Amniotic stem cell (primary cell): ENCODE data around the gene MRPL28.
A peak's percentile ranks its signal among the peaks of the same experiment; 100 is the strongest.
"Not testable (repeated sequence)": the region's sequence is repeated elsewhere in the genome, so short reads cannot be mapped to it uniquely, and the experiment has no call there.

Experiments used
- DNase-seq: peaks from one replicate; lab custom pipeline; 2025; lab: John Stamatoyannopoulos, UW

MRPL28 gene

GRCh38 chr16:370443-370842, at the start of gene MRPL28:
TSS of gene MRPL28 (minus strand) at chr16:370538. CDS start at chr16:370218, 320 bp downstream.
- DNase-seq, result peak; percentile 83

DNA sequence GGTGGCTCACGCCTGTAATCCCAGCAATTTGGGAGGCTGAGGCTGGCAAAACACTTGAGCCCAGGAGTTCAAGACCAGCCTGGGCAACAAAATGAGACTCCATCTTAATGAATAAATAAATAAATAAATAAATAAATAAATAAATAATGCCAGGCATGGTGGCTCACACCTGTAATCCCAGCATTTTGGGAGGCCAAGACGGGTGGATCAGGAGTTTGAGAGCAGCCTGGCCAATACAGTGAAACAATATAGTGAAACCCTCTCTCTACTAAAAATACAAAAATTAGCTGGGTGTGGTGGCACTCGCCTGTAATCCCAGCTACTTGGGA, 44.8 kb upstream of the MRPL28 start:
- DNase-seq, result not testable (repeated sequence)

DNA sequence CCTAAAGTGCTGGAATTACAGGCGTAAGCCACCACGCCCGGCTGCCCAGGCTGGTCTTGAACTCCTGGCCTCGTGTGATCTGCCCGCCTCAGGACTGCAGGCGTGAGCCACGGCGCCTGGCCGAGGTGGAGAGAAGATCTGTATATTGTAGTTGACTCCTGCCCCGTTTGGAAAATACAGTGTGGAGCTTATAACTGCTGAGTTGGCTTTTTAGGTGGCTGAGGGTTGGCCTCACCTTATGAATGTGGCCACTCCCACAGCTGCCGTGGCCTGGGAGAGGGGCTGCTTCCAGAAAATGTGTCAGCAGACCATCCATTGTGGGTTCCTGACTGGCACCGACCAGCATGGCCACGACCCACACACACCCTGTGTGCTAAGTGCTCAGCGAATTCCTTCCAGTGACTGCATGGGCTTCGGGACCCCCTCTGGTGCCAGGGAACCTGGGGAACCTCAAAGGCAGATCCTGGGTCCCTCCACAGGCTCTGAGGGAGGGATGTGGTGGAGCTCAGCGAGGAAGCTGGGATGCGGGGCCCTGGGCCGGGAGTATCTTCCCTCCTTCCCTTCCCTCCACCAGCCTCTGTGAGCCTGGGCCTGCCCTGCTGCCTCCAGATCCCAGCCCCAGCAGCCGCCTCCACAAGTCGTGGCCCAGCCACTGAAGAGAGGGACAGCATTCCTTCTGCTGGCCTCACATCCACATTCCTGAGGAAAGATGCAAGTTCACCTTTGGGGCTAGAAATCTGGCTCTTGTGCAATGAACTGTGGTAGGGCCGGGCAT, 44.2 kb upstream of the MRPL28 start:
- DNase-seq, result no peak

- DNase-seq, result no peak
Observed at GRCh38 chr16:411576-412265, 41.4 kb upstream of the MRPL28 start.

DNA sequence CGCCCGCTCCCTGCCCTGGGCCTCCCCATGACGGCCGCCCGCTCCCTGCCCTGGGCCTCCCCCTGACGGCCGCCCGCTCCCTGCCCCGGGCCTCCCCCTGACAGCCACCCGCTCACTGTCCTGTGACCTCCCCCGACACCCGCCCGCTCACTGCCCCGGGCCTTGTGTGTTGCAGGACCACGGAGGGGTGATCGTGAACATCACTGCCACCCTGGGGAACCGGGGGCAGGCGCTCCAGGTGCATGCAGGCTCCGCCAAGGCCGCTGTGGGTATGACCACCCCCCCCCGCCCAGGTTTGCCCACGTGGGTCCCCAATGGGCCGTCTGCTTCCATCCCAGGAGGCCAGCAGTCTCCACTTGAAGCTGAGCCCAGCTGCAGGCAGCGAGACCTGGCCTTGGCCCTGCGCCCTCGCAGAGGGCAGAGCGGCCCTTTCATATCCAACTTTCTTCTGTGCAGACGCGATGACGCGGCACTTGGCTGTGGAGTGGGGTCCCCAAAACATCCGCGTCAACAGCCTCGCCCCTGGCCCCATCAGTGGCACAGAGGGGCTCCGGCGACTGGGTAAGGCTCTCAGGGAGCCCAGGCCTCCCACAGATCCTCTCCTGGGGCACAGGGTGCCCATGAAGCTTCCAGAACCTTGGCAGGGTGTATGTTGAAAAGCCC, 40.3 kb upstream of the MRPL28 start:
- no peak for DNase-seq

- DNase-seq, result no peak
Observed at GRCh38 chr16:407253-407652, 36.9 kb upstream of the MRPL28 start.

DNA sequence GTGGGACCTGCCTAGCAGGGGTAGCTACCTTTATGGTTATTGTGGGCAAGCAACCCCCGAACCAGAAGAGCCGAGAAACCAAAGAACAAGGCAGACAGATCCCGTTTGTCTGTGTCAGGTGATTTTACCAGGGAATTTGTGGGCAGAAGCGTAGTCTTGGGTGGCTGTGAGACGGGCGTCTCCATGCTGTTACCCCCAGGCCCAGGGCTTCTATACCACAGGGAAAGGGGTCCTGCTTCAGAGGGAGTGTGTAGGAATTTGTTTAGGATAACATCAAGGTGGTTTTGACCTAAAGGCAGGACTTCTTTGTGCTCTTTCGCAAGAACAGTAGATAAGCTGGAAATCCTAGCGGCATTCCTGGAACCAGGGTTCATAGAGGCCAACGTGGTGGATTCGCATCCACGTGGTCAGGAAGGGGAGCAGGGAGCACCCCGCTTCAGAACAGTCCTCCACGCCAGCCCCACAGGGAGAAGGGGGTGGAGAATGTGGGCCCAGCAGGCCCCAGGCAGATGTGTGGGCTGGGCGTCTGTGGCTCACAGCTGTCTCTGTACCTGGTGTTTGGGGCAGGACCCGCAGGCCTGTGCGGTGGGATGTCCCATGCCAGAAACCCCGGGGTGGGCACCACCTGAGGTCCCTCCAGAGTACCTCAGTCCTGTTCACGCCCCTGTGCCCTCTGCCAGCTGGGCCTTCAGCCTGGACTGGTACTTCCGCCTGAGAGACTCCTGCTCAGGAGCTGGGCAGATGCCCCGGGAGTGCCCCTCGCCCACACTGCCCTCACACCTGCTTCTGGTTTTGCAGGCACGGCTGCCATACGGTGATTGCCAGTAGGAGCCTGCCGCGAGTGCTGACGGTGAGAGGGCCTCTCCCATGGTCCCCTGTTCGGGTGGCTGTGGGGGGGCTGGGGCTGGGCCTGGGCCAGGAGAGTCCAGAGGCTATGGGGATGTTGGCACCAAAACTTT, 35.5 kb upstream of the MRPL28 start:
- DNase-seq, result no peak

DNA sequence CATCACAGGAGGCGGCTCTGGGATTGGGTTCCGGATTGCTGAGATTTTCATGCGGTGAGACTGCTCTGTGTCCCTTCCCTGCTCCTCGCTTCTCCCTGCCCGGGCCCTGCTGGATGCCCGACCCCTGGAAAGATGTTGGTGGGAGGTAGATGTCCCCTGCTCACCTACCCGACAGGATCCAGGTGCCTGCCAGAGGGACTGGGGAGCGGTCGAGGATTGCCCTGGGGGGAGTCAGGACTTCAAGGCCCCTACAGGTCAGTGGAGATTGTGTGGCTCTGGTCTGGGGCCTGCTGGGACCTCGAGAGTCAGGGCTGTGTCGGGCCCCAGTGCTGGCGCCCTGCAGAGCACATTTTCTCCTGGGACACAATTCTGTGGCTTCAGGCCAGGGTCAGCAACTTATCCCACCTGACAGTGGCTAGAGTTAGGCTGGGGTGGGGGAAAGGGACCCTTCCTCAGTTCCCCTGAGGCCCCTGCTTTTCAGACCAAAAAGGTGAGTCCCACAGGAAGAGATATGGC, 34.7 kb upstream of the MRPL28 start:
- DNase-seq, result no peak

DNA sequence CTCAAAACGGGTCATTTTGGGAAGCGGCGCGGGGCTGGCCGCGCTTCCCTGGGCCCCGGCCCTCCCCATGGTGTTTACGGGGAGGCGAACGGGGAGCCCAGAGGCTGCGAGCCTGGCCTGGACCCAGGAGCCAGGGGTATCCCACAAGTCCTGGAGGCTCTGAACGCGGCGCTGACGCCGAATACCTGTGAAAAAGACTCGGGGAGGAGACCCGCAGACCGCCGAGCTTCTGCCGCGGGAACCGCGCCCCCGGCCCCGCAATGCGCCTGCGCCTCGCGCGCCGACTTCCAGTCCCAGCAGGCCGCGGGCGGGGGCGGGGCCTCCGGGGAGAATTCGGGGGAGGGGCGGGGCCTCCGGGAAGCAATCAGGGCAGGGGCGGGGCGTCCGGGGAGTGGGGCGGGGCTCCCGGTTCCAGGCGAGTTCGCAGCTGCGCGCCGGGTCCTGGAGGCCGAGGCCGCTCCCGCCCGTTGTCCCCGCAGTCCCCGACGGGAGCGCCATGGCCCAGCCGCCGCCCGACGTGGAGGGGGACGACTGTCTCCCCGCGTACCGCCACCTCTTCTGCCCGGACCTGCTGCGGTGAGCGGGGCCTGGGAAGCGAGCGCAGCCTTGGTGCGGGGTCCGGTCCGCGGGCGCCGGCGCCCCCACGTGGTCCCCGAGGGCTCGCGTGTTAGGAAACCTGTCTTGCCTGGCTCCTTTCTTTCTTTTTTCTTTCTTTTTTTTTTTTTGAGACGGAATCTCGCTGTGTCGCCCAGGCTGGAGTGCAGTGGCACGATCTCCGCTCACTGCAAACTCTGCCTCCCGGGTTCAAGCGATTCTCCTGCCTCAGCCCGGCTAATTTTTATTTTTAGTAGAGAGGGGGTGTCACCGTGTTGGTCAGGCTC, 31.4 kb upstream of the MRPL28 start, which contains the start of gene DECR2:
DECR2 (plus strand) TSS at position 418 of the 881 bp plus-strand sequence; CDS start at position 497, 79 bp downstream.
- DNase-seq, result peak; percentile 88

DNA sequence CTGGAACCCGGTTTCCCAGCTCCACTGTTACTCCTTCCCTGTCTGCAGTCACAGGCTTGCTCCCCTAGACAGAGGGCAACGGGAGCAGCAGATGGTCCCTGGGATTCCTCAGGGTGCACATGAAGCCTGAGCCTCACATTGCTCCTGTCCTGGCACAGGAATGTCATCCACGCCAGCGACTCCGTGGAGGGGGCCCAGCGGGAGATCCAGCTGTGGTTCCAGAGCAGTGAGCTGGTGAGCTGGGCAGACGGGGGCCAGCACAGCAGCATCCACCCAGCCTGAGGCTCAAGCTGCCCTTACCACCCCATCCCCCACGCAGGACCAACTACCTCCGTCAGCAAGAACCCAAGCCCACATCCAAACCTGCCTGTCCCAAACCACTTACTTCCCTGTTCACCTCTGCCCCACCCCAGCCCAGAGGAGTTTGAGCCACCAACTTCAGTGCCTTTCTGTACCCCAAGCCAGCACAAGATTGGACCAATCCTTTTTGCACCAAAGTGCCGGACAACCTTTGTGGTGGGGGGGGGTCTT, 29.8 kb upstream of the MRPL28 start:
- DNase-seq, result no peak

DNA sequence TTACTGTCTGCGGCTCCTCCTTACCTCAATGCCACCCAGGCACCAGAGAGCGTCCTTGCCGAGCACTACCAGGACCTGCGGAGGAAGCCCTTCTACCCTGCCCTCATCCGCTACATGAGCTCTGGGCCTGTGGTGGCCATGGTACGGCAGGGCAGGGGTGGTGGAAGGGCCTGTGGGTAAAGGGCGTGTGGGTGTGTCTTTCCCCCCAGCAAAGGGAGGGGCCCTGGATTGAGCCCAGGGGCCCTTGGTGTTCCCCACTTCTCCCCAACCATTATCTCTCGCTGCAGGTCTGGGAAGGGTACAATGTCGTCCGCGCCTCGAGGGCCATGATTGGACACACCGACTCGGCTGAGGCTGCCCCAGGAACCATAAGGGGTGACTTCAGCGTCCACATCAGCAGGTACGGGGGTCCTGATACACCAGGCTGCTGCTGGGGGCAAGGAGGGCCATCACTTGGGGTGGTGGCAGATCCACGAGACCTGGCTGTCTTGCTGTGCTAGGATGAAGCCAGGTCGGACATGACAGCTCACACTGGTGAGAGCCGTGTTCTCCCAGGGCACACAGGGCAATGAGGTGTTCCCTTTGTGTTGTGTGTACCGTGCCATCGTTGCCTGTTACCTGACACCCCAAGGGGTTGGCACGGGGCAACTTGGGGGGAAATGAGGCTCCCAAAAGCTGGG, 29.1 kb upstream of the MRPL28 start:
- no peak for DNase-seq

GRCh38 chr16:398561-399339, 28.4 kb upstream of the MRPL28 start:
- DNase-seq, result no peak

- peak; percentile 38 for DNase-seq
Observed at GRCh38 chr16:397736-398332, 27.5 kb upstream of the MRPL28 start.

DNA sequence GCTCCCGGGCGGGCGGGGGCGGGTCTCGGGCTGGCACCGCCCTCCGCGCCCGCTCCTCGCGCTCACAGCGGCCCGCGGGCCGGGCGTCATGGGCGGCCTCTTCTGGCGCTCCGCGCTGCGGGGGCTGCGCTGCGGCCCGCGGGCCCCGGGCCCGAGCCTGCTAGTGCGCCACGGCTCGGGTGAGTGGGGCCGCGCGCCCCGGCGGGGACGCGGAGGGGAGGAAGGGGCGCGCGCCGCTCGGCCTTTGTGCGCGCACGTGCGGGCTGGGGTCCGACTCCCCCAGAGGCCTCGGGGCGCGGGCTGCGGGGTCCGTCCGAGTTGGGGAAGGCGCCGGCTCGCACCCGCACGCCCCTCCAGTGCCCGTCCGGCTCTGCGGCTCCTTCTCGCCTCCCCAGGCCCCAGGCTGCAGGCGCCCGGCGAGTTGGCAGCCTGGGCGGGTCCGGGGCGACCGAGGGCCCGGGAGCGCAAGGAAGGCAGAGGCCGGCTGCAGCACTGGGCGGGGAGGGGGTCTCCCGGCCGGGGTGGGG, 26.9 kb upstream of the MRPL28 start, which contains the start of gene NME4:
NME4 (plus strand) TSS at position 65 of the 527 bp plus-strand sequence; CDS start at position 89, 24 bp downstream.
- DNase-seq, result no peak

DNA sequence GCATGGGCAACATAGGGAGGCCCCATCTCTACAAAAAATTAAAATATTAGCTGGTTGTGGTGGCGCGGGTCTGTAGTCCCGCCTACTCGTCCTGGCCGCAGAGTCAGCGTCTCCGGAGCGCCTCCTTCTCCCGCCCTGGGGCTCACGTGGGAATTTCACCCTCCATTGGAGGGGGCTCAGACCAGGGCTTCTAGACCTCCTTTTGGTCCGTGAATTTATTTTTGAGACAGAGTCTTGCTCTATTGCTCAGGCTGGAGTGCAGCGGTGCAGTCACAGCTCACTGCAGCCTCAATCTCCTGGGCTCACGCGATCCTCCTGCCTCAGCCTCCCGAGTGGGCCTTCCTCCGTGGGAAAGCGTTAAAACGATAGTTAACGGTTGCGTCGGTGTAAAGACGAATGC, 26.3 kb upstream of the MRPL28 start:
- peak; percentile 7 for DNase-seq

- DNase-seq, result no peak
Observed at GRCh38 chr16:396199-396598, 25.9 kb upstream of the MRPL28 start.

GRCh38 chr16:392450-393030, 22.2 kb upstream of the MRPL28 start:
- no peak for DNase-seq

GRCh38 chr16:391885-392335, 21.6 kb upstream of the MRPL28 start:
- DNase-seq, result no peak
